SH-SY5Y (cell line): Measurements from ENCODE around the gene PTPMT1.

Experiments
- GATA2 ChIP-seq: IDR thresholded peaks from 2 replicates; pipeline ENCODE4 v1.6.1; 2011; ENCODE audit warnings: mild to moderate bottlenecking, low read depth, low read length
- GATA3 ChIP-seq: IDR thresholded peaks from 2 replicates; pipeline ENCODE4 v1.6.1; 2011; ENCODE audit warnings: low read depth, mild to moderate bottlenecking, low read length, moderate library complexity

DNA sequence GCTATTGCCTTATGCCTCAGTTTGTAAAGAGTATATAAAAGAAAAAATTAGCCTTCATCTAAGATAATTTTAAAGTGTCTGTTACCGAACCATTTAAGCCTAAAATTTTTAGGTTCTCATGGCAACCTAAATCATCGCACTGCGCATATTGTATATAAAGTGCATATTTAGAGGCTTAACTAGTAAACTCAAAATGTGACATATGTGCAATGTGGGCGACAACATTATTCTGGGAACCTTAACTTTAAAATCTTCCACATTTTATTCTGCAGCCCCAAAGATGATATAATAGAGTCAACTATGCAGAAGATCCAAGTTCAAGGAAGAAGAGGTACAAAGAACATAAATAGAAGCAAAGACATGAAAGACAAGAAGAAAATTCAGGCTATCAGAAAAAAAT is 35.4 kb upstream of the PTPMT1 start:
- no peak for TF ChIP-seq GATA2
- no peak for TF ChIP-seq GATA3
